Chondrocyte (in vitro differentiated cells): ENCODE measurements around the gene INPP5A. TPM values are rescaled to one million over a fixed set of nuclear protein-coding genes. Genes with fewer than 3 reads are reported as not detected.
A peak's percentile ranks its signal among the peaks of the same experiment; 100 is the strongest.
"Not testable (repeated sequence)": the region's sequence is repeated elsewhere in the genome, so short reads cannot be mapped to it uniquely, and the experiment has no call there.

Experiments used
- DNase-seq: peaks from one replicate; pipeline ENCODE4 v3.0.0; 2021; ENCODE audit warnings: mixed read lengths, low spot score
- H3K27ac Mint-ChIP-seq: one replicate; pipeline ENCODE4 v1.8.0; 2021; ENCODE audit warnings: mild to moderate bottlenecking, moderate library complexity, mixed read lengths; ENCODE audit not compliant: unreplicated experiment
- H3K27me3 Mint-ChIP-seq: 2 replicates; pipeline ENCODE4 v1.8.0; 2021; ENCODE audit warnings: low read depth, mixed read lengths
- H3K36me3 Mint-ChIP-seq: 2 replicates; pipeline ENCODE4 v1.8.0; 2021; ENCODE audit warnings: low read depth, mixed read lengths
- H3K4me1 Mint-ChIP-seq: 2 replicates; pipeline ENCODE4 v1.8.0; 2021; ENCODE audit warnings: low read depth, mild to moderate bottlenecking, mixed read lengths
- H3K4me3 Mint-ChIP-seq: one replicate; pipeline ENCODE4 v1.8.0; 2021; ENCODE audit warnings: mild to moderate bottlenecking, moderate library complexity, mixed read lengths; ENCODE audit not compliant: unreplicated experiment
- H3K9me3 Mint-ChIP-seq: 2 replicates; pipeline ENCODE4 v1.8.0; 2021; ENCODE audit warnings: low read depth, mixed read lengths
- total RNA-seq: library from RNA; stranded (reverse); gene quantifications from 3 replicates; pipeline ENCODE4 v1.2.1, GENCODE V29; 2021
- TF ChIP-seq, protein P1 (sequence below): fragments of 200-600 bp; sonication (generic); IDR thresholded peaks from 2 replicates; pipeline ENCODE4 v1.5.0; 2021; ENCODE audit warnings: antibody characterized with exemption, mild to moderate bottlenecking, moderate library complexity

Gene INPP5A
- total RNA-seq, 1 donor from 2014 or later = 40.6 TPM

DNA sequence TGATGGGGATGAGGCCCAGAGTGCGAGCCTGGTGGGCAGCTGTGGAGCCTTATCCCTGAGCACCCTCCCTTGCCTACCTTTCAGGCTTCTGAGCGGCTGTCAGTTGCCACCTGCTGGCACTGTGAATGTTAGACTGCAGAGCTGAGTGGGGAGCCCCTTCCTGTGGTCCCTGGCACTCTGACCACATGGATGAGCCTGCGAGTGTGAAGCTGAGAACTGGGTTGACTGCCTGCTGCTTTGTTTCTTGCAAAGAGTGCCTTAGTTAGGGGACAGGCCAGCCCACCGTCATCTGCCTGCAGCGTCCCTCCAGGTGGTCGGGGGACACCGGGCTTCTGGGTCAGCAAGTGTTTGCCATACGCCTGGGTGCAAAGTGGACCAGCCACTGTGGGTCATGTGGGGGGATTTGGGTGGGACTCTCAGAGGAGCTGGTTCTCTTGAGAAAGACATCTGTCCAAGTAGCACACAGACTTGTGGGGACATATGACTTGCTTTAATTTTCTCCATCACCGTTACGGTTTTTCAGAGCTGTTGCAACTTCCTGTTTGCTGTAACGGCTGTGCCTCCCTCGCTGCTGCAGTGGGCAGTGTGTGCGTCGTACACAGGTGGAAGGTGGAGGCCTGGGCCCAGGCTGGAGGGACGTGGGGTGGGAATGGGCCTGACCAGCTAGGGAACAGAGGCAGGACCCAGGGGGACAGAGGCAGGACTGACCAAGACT, 13.7 kb downstream of the INPP5A start:
- no peaks in the 10 kb centered on the region for H3K9me3 Mint-ChIP-seq
- no peaks in the 10 kb centered on the region for H3K36me3 Mint-ChIP-seq
- peak; percentile 84 for DNase-seq
- peaks cover 4% of the 10 kb centered on the region for H3K4me1 Mint-ChIP-seq
- TF ChIP-seq, protein P1, sequence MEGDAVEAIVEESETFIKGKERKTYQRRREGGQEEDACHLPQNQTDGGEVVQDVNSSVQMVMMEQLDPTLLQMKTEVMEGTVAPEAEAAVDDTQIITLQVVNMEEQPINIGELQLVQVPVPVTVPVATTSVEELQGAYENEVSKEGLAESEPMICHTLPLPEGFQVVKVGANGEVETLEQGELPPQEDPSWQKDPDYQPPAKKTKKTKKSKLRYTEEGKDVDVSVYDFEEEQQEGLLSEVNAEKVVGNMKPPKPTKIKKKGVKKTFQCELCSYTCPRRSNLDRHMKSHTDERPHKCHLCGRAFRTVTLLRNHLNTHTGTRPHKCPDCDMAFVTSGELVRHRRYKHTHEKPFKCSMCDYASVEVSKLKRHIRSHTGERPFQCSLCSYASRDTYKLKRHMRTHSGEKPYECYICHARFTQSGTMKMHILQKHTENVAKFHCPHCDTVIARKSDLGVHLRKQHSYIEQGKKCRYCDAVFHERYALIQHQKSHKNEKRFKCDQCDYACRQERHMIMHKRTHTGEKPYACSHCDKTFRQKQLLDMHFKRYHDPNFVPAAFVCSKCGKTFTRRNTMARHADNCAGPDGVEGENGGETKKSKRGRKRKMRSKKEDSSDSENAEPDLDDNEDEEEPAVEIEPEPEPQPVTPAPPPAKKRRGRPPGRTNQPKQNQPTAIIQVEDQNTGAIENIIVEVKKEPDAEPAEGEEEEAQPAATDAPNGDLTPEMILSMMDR = no peak
- no peak overlapping the region for H3K4me3 Mint-ChIP-seq
- no peaks in the 10 kb centered on the region for H3K27me3 Mint-ChIP-seq
- H3K27ac Mint-ChIP-seq = no peak overlapping the region

DNA sequence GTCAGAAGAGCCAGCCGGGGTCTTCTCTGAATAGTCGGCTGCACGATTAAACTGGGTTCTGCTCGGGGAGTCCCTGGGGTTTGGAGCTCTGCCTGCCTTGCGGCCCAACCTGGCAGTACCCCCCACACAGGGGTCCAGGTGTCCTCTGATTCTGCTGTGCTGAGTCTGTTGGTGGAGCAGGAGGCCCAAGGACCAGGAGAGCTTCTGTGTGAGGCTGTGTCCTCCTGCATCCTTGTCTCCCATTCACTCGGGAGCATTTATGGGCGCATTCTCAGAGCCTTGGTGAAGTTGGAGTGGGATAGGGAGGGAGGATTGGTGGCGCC, 14.2 kb downstream of the INPP5A start:
- DNase-seq = peak; percentile 64
- TF ChIP-seq, protein P1 = no peak
- no peak overlapping the region for H3K4me3 Mint-ChIP-seq

DNA sequence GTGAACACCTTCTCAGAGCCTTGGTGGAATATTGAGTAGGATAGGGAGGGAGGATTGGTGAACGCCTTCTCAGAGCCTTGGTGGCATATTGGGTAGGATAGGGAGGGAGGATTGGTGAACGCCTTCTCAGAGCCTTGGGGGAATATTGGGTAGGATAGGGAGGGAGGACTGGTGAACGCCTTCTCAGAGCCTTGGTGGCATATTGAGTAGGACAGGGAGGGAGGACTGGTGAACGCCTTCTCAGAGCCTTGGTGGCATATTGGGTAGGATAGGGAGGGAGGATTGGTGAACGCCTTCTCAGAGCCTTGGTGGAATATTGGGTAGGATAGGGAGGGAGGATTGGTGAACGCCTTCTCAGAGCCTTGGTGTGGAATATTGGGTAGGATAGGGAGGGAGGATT, 15.0 kb downstream of the INPP5A start:
- not testable (repeated sequence) for H3K4me1 Mint-ChIP-seq, H3K4me3 Mint-ChIP-seq, DNase-seq, H3K27ac Mint-ChIP-seq, H3K36me3 Mint-ChIP-seq, H3K27me3 Mint-ChIP-seq, H3K9me3 Mint-ChIP-seq

More for the DNA sequence above, 14.2 kb downstream of the INPP5A start:
- Mint-ChIP-seq H3K27me3 (no peaks in the 10 kb centered on the region), H3K36me3 (no peaks in the 10 kb centered on the region), H3K27ac (no peak overlapping the region), H3K9me3 (no peaks in the 10 kb centered on the region), H3K4me1 (peaks cover 2% of the 10 kb centered on the region)

DNA sequence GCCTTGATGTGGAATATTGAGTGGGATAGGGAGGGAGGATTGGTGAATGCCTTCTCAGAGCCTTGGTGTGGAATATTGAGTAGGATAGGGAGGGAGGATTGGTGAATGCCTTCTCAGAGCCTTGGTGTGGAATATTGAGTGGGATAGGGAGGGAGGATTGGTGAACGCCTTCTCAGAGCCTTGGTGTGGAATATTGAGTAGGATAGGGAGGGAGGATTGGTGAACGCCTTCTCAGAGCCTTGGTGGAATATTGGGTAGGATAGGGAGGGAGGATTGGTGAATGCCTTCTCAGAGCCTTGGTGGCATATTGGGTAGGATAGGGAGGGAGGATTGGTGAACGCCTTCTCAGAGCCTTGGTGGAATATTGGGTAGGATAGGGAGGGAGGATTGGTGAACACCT, 16.0 kb downstream of the INPP5A start:
- not testable (repeated sequence) for DNase-seq, H3K36me3 Mint-ChIP-seq, H3K9me3 Mint-ChIP-seq, H3K27me3 Mint-ChIP-seq, H3K4me1 Mint-ChIP-seq, H3K4me3 Mint-ChIP-seq, H3K27ac Mint-ChIP-seq

DNA sequence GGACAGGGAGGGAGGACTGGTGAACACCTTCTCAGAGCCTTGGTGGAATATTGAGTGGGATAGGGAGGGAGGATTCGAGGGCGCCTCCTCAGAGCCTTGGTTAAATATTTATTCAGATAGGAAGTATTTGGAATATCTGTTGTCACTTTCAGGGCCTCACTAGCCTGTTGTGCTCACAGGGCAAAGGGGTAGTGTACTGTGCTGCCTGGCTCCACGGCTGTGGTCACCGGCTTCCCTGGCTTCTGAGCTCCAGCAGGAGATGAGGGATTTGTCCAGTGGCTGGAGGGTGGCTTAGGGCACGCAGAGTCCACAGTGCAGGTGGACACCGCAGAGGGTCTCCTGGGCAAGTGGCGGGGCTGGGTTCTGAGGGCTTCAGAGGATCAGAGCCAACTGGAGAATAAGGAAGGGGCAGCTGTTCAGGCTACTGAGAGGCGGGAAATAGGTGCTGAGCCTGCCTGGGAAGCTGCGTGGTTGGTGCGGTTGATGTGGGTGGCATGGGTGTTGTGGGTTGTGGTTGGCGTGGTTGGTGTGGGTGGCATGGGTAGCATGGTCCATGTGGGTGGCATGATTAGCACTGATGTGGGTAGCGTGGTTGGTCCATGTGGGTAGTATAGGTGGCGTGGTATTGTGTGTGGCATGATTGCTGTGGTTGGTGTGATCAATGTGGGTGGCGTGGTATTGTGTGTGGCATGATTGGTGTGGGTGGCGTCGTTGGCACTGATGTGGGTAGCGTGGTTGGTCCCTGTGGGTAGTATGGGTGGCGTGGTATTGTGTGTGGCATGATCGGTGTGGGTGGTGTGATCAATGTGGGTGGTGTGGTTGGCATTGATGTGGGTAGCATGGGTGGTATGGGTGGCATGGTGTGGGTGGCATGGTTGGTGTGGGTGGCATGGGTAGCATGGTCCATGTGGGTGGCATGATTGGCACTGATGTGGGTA, 16.7 kb downstream of the INPP5A start:
- peak; percentile 67 for DNase-seq
- no peak overlapping the region for H3K4me3 Mint-ChIP-seq
- TF ChIP-seq, protein P1 = no peak
- no peaks in the 10 kb centered on the region for H3K9me3 Mint-ChIP-seq
- no peaks in the 10 kb centered on the region for H3K4me1 Mint-ChIP-seq
- H3K27me3 Mint-ChIP-seq = no peaks in the 10 kb centered on the region
- H3K27ac Mint-ChIP-seq = no peak overlapping the region
- no peaks in the 10 kb centered on the region for H3K36me3 Mint-ChIP-seq

DNA sequence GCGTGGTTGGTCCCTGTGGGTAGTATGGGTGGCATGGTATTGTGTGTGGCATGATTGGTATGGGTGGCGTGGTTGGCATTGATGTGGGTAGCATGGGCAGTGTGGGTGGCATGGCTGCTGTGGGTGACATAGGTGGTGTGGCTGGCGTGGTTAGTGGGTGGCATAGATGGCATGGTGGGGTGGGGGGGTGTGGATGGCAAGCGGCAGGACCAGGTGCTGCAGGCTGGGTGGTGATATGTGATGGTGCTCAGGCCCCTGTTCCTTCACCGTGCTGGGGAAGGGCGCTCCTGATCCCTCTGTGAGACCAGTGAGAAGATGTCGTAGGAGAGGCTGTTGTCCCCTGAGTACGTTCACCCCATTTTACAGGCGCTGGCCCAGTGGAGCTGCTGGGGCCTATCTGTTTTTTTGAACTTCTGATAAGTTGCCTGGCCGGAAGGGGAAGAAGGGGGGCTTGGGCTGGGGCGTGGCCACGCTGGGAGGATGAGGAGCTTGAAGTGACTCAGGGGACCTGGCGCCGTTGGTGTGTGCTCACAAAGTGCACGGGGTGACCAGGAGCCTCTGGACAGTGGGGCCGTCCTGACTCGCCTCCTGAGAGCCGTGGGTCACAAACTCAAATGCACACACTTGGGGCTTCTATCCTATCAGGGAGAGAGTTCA, 17.5 kb downstream of the INPP5A start:
- H3K36me3 Mint-ChIP-seq = no peaks in the 10 kb centered on the region
- peaks cover 2% of the 10 kb centered on the region for H3K4me1 Mint-ChIP-seq
- TF ChIP-seq, protein P1 = no peak
- no peaks in the 10 kb centered on the region for H3K27me3 Mint-ChIP-seq
- no peak overlapping the region for H3K4me3 Mint-ChIP-seq
- no peak for DNase-seq
- no peaks in the 10 kb centered on the region for H3K9me3 Mint-ChIP-seq
- no peak overlapping the region for H3K27ac Mint-ChIP-seq
